Measurements from ENCODE around the gene CLEC7A. TPM values are rescaled to one million over a fixed set of nuclear protein-coding genes. Genes with fewer than 3 reads are reported as not detected.

CLEC7A gene
- total and polyA plus RNA-seq, 9 of the 15 experiments (the other 6 are each of a cell fraction or from before 2014, with no cell fraction given), result 0.16 TPM; not detected in 8

GRCh38 chr12:10179776-10180181 is 49.8 kb upstream of the CLEC7A start:
- no peak overlapping the region for H3K4me3 ChIP-seq
- H3K9ac ChIP-seq (ENCODE audit: insufficient read depth in 1 of 2, low read depth in 2 of 2, low read length in 2 of 2), result no peak overlapping the region
- H3K79me2 ChIP-seq (ENCODE audit: control insufficient read depth, insufficient read depth, low read length), result no peaks in the 10 kb centered on the region
- DNase-seq (ENCODE audit: extremely low read depth in 1 of 4, low spot score in 3 of 4) (no peak), FAIRE-seq (no peak), ATAC-seq (no peak)
- H3K36me3 ChIP-seq (ENCODE audit: control insufficient read depth, insufficient read depth, low read length), result no peaks in the 10 kb centered on the region
- H3K4me1 ChIP-seq (replicated peaks in 1 of 2; ENCODE audit: control insufficient read depth in 2 of 2, insufficient read depth in 2 of 2, low read length in 2 of 2), result no peaks in the 10 kb centered on the region
- intact Hi-C loops (cut with micrococcal nuclease), result no loop called here
- no peaks in the 10 kb centered on the region for H3K9me1 ChIP-seq (ENCODE audit: control insufficient read depth, insufficient read depth, low read length)
- H3K27ac ChIP-seq (ENCODE audit: extremely low read depth, low read depth, low read length), result no peak overlapping the region
- no TSS peak for BruUV-seq (replicated peaks)
- peaks cover 8 to 9% of the 10 kb centered on the region in 2 experiments; a peak in 4 of 5 replicates for H3K27me3 ChIP-seq (ENCODE audit: control insufficient read depth in 2 of 2, insufficient read depth in 2 of 2, low read length in 2 of 2)
- no peaks in the 10 kb centered on the region for H4K20me1 ChIP-seq (replicated peaks; ENCODE audit: control insufficient read depth, insufficient read depth, low read length)
- H3K4me2 ChIP-seq (ENCODE audit: insufficient read depth, low read length), result no peak overlapping the region
- TF ChIP-seq HEY1 (CRISPR knock-in tag; IDR thresholded peaks at IDR 0.05; ENCODE audit: borderline replicate concordance), result no peak
- no peak for TF ChIP-seq ZFPM2 (CRISPR knock-in tag; IDR thresholded peaks at IDR 0.05)
- no peak for TF ChIP-seq SETDB1 (IDR thresholded peaks at IDR 0.05; ENCODE audit: low read length)
- TF ChIP-seq HMGN3 (IDR thresholded peaks at IDR 0.05; ENCODE audit: borderline replicate concordance, extremely low read depth, insufficient read length, low read depth, low read length), result no peak
- no peaks in the 10 kb centered on the region for H3K9me3 ChIP-seq (replicated peaks; ENCODE audit: control insufficient read depth, insufficient read depth, low read depth, low read length)
- ChIA-PET POLR2A (no interaction called here), CTCF (ENCODE audit: low intra/inter-chr PET ratio) (no interaction called here)
- WGBS (ENCODE audit: insufficient coverage, low coverage, missing lambda C conversion rate), result 4% methylated on average over 5 of the region's 5 CpGs
- in situ Hi-C loops (cut with MboI), result no loop called here
- H2AFZ ChIP-seq (ENCODE audit: low read depth, low read length), result no peak overlapping the region

DNA sequence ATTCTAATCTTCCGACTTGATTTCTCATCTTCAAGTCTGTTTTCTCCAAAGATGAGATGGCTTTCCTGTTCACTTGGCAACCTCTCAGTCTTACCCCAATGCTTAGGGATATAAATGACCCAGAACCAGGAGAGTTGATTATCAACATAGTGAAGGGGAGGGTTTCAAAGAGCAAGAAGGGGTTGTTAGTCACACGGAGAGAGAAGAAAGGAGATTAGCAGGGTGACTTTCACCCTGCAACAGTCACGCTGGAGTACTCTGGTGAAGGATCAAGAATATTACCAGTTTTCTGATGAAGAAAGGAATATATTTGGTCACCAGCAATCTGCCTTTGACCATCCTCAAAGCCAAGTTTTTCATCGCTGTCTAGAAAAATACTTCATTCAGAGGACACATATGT is 48.8 kb upstream of the CLEC7A start, which contains the start of gene TMEM52B:
TMEM52B (plus strand) TSS at position 212 of the 400 bp plus-strand sequence. CDS start 543 bp downstream, outside the sequence.
- no peak within 1 kb of the TSS for H3K9ac ChIP-seq (ENCODE audit: insufficient read depth in 1 of 2, low read depth in 2 of 2, low read length in 2 of 2)
- no peak for DNase-seq (ENCODE audit: extremely low read depth in 1 of 4, low spot score in 3 of 4)
- ChIA-PET POLR2A (no interaction called here), CTCF (ENCODE audit: low intra/inter-chr PET ratio) (no interaction called here)
- no TSS peak for BruUV-seq (replicated peaks)
- in situ Hi-C loops (cut with MboI) (no loop called here), intact Hi-C loops (cut with micrococcal nuclease) (no loop called here)
- H3K36me3 ChIP-seq (ENCODE audit: control insufficient read depth, insufficient read depth, low read length), result no peaks in the 10 kb centered on the region
- no peaks in the 10 kb centered on the region for H4K20me1 ChIP-seq (replicated peaks; ENCODE audit: control insufficient read depth, insufficient read depth, low read length)
- no peak within 1 kb of the TSS for H2AFZ ChIP-seq (ENCODE audit: low read depth, low read length)
- FAIRE-seq, result no peak
- no peaks in the 10 kb centered on the region for H3K9me1 ChIP-seq (ENCODE audit: control insufficient read depth, insufficient read depth, low read length)
- peaks cover 0 to 8% of the 10 kb centered on the region in 2 experiments; a peak in 4 of 5 replicates for H3K27me3 ChIP-seq (ENCODE audit: control insufficient read depth in 2 of 2, insufficient read depth in 2 of 2, low read length in 2 of 2)
- H3K9me3 ChIP-seq (replicated peaks; ENCODE audit: control insufficient read depth, insufficient read depth, low read depth, low read length), result no peaks in the 10 kb centered on the region
- H3K4me3 ChIP-seq, result no peak within 1 kb of the TSS
- H3K79me2 ChIP-seq (ENCODE audit: control insufficient read depth, insufficient read depth, low read length), result no peaks in the 10 kb centered on the region
- ATAC-seq, result no peak
- H3K4me1 ChIP-seq (replicated peaks in 1 of 2; ENCODE audit: control insufficient read depth in 2 of 2, insufficient read depth in 2 of 2, low read length in 2 of 2), result no peaks in the 10 kb centered on the region
- 0% methylated on average over 3 of the region's 4 CpGs for WGBS (ENCODE audit: insufficient coverage, low coverage, missing lambda C conversion rate)
- H3K4me2 ChIP-seq (ENCODE audit: insufficient read depth, low read length), result no peak within 1 kb of the TSS
- no peak within 1 kb of the TSS for H3K27ac ChIP-seq (ENCODE audit: extremely low read depth, low read depth, low read length)
- no peak for TF ChIP-seq HNRNPK (IDR thresholded peaks at IDR 0.05; ENCODE audit: low read depth, low read length, poor library complexity, severe bottlenecking)
- TF ChIP-seq, protein P1, sequence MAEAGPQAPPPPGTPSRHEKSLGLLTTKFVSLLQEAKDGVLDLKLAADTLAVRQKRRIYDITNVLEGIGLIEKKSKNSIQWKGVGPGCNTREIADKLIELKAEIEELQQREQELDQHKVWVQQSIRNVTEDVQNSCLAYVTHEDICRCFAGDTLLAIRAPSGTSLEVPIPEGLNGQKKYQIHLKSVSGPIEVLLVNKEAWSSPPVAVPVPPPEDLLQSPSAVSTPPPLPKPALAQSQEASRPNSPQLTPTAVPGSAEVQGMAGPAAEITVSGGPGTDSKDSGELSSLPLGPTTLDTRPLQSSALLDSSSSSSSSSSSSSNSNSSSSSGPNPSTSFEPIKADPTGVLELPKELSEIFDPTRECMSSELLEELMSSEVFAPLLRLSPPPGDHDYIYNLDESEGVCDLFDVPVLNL (CRISPR knock-in tag; IDR thresholded peaks at IDR 0.05; ENCODE audit: low read depth), result no peak
- no peak for TF ChIP-seq RBM39 (optimal IDR thresholded peaks at IDR 0.05; ENCODE audit: low read depth, low read length)
- no peak for TF ChIP-seq FOXA1 (IDR thresholded peaks at IDR 0.05; ENCODE audit: borderline replicate concordance)
- TF ChIP-seq KAT8 (IDR thresholded peaks at IDR 0.05; ENCODE audit: low read depth), result no peak
- no peak for TF ChIP-seq SNAPC5 (CRISPR knock-in tag; IDR thresholded peaks at IDR 0.05)
- no peak for TF ChIP-seq ZNF766 (CRISPR knock-in tag; conservative IDR thresholded peaks at IDR 0.05)
- no peak for TF ChIP-seq NR2C2 (CRISPR knock-in tag; IDR thresholded peaks at IDR 0.05)
- no peak for TF ChIP-seq NR2C2 (tag; IDR thresholded peaks at IDR 0.05)
- TF ChIP-seq, protein P2, sequence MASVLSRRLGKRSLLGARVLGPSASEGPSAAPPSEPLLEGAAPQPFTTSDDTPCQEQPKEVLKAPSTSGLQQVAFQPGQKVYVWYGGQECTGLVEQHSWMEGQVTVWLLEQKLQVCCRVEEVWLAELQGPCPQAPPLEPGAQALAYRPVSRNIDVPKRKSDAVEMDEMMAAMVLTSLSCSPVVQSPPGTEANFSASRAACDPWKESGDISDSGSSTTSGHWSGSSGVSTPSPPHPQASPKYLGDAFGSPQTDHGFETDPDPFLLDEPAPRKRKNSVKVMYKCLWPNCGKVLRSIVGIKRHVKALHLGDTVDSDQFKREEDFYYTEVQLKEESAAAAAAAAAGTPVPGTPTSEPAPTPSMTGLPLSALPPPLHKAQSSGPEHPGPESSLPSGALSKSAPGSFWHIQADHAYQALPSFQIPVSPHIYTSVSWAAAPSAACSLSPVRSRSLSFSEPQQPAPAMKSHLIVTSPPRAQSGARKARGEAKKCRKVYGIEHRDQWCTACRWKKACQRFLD (CRISPR knock-in tag; IDR thresholded peaks at IDR 0.05), result no peak
- no peak for TF ChIP-seq GTF2A2 (tag; IDR thresholded peaks at IDR 0.05)
- no peak for TF ChIP-seq ZNF263 (CRISPR knock-in tag; IDR thresholded peaks at IDR 0.05; ENCODE audit: borderline replicate concordance)

Measured in K562 (cell line).